ENCODE data around the gene SUCLG2.

The SUCLG2 gene

GRCh38 chr3:67478423-67478822 lies 176.0 kb downstream of the SUCLG2 start:
- no peaks in the 10 kb centered on the region for H3K9me3 ChIP-seq (ENCODE audit: control insufficient read depth, insufficient read depth, low read length)
- no peaks in the 10 kb centered on the region for H3K36me3 ChIP-seq (ENCODE audit: insufficient read depth, low read length)
- no peak overlapping the region for H3K9ac ChIP-seq (ENCODE audit: low read depth, low read length)
- peaks cover 6% of the 10 kb centered on the region; the same call in 1 of the 2 replicates for H3K4me1 ChIP-seq (ENCODE audit: insufficient read depth, low read length)

GRCh38 chr3:67474311-67474710 lies 180.1 kb downstream of the SUCLG2 start:
- Histone ChIP-seq H3K9ac (ENCODE audit: low read depth, low read length) (no peak overlapping the region), H3K9me3 (ENCODE audit: control insufficient read depth, insufficient read depth, low read length) (no peaks in the 10 kb centered on the region), H3K36me3 (ENCODE audit: insufficient read depth, low read length) (no peaks in the 10 kb centered on the region), H3K4me1 (ENCODE audit: insufficient read depth, low read length) (no peaks in the 10 kb centered on the region)

- Histone ChIP-seq H3K36me3 (ENCODE audit: insufficient read depth, low read length) (no peaks in the 10 kb centered on the region), H3K9me3 (ENCODE audit: control insufficient read depth, insufficient read depth, low read length) (no peaks in the 10 kb centered on the region), H3K9ac (ENCODE audit: low read depth, low read length) (no peak overlapping the region), H3K4me1 (ENCODE audit: insufficient read depth, low read length) (no peaks in the 10 kb centered on the region)
Measured at GRCh38 chr3:67472674-67473201, 181.7 kb downstream of the SUCLG2 start.

- no peaks in the 10 kb centered on the region for H3K36me3 ChIP-seq (ENCODE audit: insufficient read depth, low read length)
- no peaks in the 10 kb centered on the region for H3K9me3 ChIP-seq (ENCODE audit: control insufficient read depth, insufficient read depth, low read length)
- H3K9ac ChIP-seq (ENCODE audit: low read depth, low read length) = no peak overlapping the region
- no peaks in the 10 kb centered on the region for H3K4me1 ChIP-seq (ENCODE audit: insufficient read depth, low read length)
Measured at GRCh38 chr3:67470207-67470606, 184.2 kb downstream of the SUCLG2 start.

GRCh38 chr3:67468511-67468910 lies 185.9 kb downstream of the SUCLG2 start:
- Histone ChIP-seq H3K4me1 (ENCODE audit: insufficient read depth, low read length) (no peaks in the 10 kb centered on the region), H3K9me3 (ENCODE audit: control insufficient read depth, insufficient read depth, low read length) (no peaks in the 10 kb centered on the region), H3K36me3 (ENCODE audit: insufficient read depth, low read length) (no peaks in the 10 kb centered on the region), H3K9ac (ENCODE audit: low read depth, low read length) (no peak overlapping the region)

- Histone ChIP-seq H3K9ac (ENCODE audit: low read depth, low read length) (no peak overlapping the region), H3K36me3 (ENCODE audit: insufficient read depth, low read length) (no peaks in the 10 kb centered on the region), H3K4me1 (ENCODE audit: insufficient read depth, low read length) (no peaks in the 10 kb centered on the region), H3K9me3 (ENCODE audit: control insufficient read depth, insufficient read depth, low read length) (no peaks in the 10 kb centered on the region)
Measured at GRCh38 chr3:67463656-67464055, 190.8 kb downstream of the SUCLG2 start.

- Histone ChIP-seq H3K36me3 (ENCODE audit: insufficient read depth, low read length) (no peaks in the 10 kb centered on the region), H3K9ac (ENCODE audit: low read depth, low read length) (no peak overlapping the region), H3K9me3 (ENCODE audit: control insufficient read depth, insufficient read depth, low read length) (no peaks in the 10 kb centered on the region), H3K4me1 (ENCODE audit: insufficient read depth, low read length) (no peaks in the 10 kb centered on the region)
Measured at GRCh38 chr3:67462187-67462586, 192.2 kb downstream of the SUCLG2 start.

DNA sequence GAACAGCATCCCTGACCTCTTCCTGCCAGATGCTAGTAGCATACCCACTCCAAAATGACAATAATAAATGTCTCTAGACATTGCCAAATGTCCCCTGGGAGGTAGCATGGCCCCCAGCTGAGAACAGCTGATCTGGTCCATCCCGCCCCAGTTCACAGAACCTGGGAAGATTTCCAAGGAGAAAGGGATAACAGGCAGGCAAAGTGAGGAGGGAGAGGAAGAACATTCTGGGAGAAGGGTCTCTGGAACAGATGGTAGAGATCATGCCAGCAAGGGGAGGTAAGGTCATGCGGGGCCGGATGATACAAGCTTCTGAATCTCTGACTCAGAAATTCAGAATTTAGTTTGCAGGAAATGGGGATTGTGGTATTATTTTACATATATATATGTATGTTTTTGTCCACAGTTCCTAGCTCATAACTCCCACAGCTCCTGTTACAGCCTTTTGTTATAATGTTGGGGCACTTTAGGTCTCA lies 192.7 kb downstream of the SUCLG2 start:
- no peaks in the 10 kb centered on the region for H3K9me3 ChIP-seq (ENCODE audit: control insufficient read depth, insufficient read depth, low read length)
- no peaks in the 10 kb centered on the region for H3K4me1 ChIP-seq (ENCODE audit: insufficient read depth, low read length)
- no peaks in the 10 kb centered on the region for H3K36me3 ChIP-seq (ENCODE audit: insufficient read depth, low read length)
- H3K9ac ChIP-seq (ENCODE audit: low read depth, low read length) = no peak overlapping the region

- H3K36me3 ChIP-seq (ENCODE audit: insufficient read depth, low read length) = no peaks in the 10 kb centered on the region
- no peaks in the 10 kb centered on the region for H3K4me1 ChIP-seq (ENCODE audit: insufficient read depth, low read length)
- no peaks in the 10 kb centered on the region for H3K9me3 ChIP-seq (ENCODE audit: control insufficient read depth, insufficient read depth, low read length)
- H3K9ac ChIP-seq (ENCODE audit: low read depth, low read length) = no peak overlapping the region
Measured at GRCh38 chr3:67460841-67461510, 193.4 kb downstream of the SUCLG2 start.

GRCh38 chr3:67459796-67460195 lies 194.6 kb downstream of the SUCLG2 start:
- Histone ChIP-seq H3K4me1 (ENCODE audit: insufficient read depth, low read length) (no peaks in the 10 kb centered on the region), H3K36me3 (ENCODE audit: insufficient read depth, low read length) (no peaks in the 10 kb centered on the region), H3K9ac (ENCODE audit: low read depth, low read length) (no peak overlapping the region), H3K9me3 (ENCODE audit: control insufficient read depth, insufficient read depth, low read length) (no peaks in the 10 kb centered on the region)

- H3K4me1 ChIP-seq (ENCODE audit: insufficient read depth, low read length) = no peaks in the 10 kb centered on the region
- no peaks in the 10 kb centered on the region for H3K9me3 ChIP-seq (ENCODE audit: control insufficient read depth, insufficient read depth, low read length)
- H3K36me3 ChIP-seq (ENCODE audit: insufficient read depth, low read length) = no peaks in the 10 kb centered on the region
- H3K9ac ChIP-seq (ENCODE audit: low read depth, low read length) = no peak overlapping the region
Measured at GRCh38 chr3:67458896-67459530, 195.4 kb downstream of the SUCLG2 start.

GRCh38 chr3:67458408-67458807 lies 196.0 kb downstream of the SUCLG2 start:
- H3K36me3 ChIP-seq (ENCODE audit: insufficient read depth, low read length) = no peaks in the 10 kb centered on the region
- no peak overlapping the region for H3K9ac ChIP-seq (ENCODE audit: low read depth, low read length)
- H3K9me3 ChIP-seq (ENCODE audit: control insufficient read depth, insufficient read depth, low read length) = no peaks in the 10 kb centered on the region
- no peaks in the 10 kb centered on the region for H3K4me1 ChIP-seq (ENCODE audit: insufficient read depth, low read length)

GRCh38 chr3:67453628-67454027 lies 200.8 kb downstream of the SUCLG2 start:
- Histone ChIP-seq H3K9ac (ENCODE audit: low read depth, low read length) (no peak overlapping the region), H3K9me3 (ENCODE audit: control insufficient read depth, insufficient read depth, low read length) (no peaks in the 10 kb centered on the region), H3K4me1 (ENCODE audit: insufficient read depth, low read length) (no peaks in the 10 kb centered on the region), H3K36me3 (ENCODE audit: insufficient read depth, low read length) (no peaks in the 10 kb centered on the region)

- no peaks in the 10 kb centered on the region for H3K4me1 ChIP-seq (ENCODE audit: insufficient read depth, low read length)
- H3K9ac ChIP-seq (ENCODE audit: low read depth, low read length) = no peak overlapping the region
- no peaks in the 10 kb centered on the region for H3K36me3 ChIP-seq (ENCODE audit: insufficient read depth, low read length)
- H3K9me3 ChIP-seq (ENCODE audit: control insufficient read depth, insufficient read depth, low read length) = no peaks in the 10 kb centered on the region
Measured at GRCh38 chr3:67450153-67450552, 204.3 kb downstream of the SUCLG2 start.

- H3K9ac ChIP-seq (ENCODE audit: low read depth, low read length) = no peak overlapping the region
- no peaks in the 10 kb centered on the region for H3K36me3 ChIP-seq (ENCODE audit: insufficient read depth, low read length)
- H3K4me1 ChIP-seq (ENCODE audit: insufficient read depth, low read length) = no peaks in the 10 kb centered on the region
- no peaks in the 10 kb centered on the region for H3K9me3 ChIP-seq (ENCODE audit: control insufficient read depth, insufficient read depth, low read length)
Measured at GRCh38 chr3:67447393-67447792, 207.0 kb downstream of the SUCLG2 start.

Data from ES-I3 (cell line).